Right atrium auricular region (tissue), 2 donors: ENCODE measurements around the gene KLRB1. TPM values are rescaled to one million over a fixed set of nuclear protein-coding genes. Genes with fewer than 3 reads are reported as not detected.
"Not testable (repeated sequence)": the region's sequence is repeated elsewhere in the genome, so short reads cannot be mapped to it uniquely, and the experiment has no call there.

Experiments
- DNase-seq: peaks from one replicate; pipeline ENCODE4 v3.0.0-alpha.2; 2019; ENCODE audit warnings: low spot score
- H3K27ac ChIP-seq, 2 donors: fragments of 200-600 bp; sonication (generic); 1 replicate in 1 of 2; 2 replicates in 1 of 2; pipeline ENCODE4 v1.5.1; 2016 to 2019
- H3K27me3 ChIP-seq, 2 donors: fragments of 200-600 bp; sonication (generic); one replicate each; pipeline versions ENCODE4 v1.5.1 to v1.6.0; 2017 to 2019
- H3K36me3 ChIP-seq: fragments of 200-600 bp; sonication (generic); one replicate; pipeline ENCODE4 v1.5.1; 2016
- H3K4me1 ChIP-seq, 2 donors: fragments of 200-600 bp; sonication (generic); one replicate each; pipeline versions ENCODE4 v1.5.1 to v1.6.0; 2017 to 2019
- H3K4me3 ChIP-seq, 2 donors: fragments of 200-600 bp; sonication (generic); 1 replicate in 1 of 2; 2 replicates in 1 of 2; pipeline ENCODE4 v1.5.1; 2017 to 2019; ENCODE audit warnings: mild to moderate bottlenecking in 1 of 2, moderate library complexity in 1 of 2
- H3K9me3 ChIP-seq, 2 donors: fragments of 200-600 bp; sonication (generic); one replicate each; pipeline ENCODE4 v1.5.1; 2019
- total RNA-seq, 2 donors: library from RNA; depleted of rRNA; stranded (reverse); fragments of >200 nt; gene quantifications; one replicate each; pipeline ENCODE4 v1.1.0, GENCODE V29; 2016
- TF ChIP-seq, protein P1 (sequence below), 2 donors: fragments of 200-600 bp; sonication (generic); IDR thresholded peaks; one replicate each; pipeline ENCODE4 v1.5.1; 2019; ENCODE audit warnings: antibody characterized with exemption in 2 of 2

The KLRB1 gene
- total RNA-seq, 2 donors from 2014 or later = 0.75 TPM; not detected in 1

DNA sequence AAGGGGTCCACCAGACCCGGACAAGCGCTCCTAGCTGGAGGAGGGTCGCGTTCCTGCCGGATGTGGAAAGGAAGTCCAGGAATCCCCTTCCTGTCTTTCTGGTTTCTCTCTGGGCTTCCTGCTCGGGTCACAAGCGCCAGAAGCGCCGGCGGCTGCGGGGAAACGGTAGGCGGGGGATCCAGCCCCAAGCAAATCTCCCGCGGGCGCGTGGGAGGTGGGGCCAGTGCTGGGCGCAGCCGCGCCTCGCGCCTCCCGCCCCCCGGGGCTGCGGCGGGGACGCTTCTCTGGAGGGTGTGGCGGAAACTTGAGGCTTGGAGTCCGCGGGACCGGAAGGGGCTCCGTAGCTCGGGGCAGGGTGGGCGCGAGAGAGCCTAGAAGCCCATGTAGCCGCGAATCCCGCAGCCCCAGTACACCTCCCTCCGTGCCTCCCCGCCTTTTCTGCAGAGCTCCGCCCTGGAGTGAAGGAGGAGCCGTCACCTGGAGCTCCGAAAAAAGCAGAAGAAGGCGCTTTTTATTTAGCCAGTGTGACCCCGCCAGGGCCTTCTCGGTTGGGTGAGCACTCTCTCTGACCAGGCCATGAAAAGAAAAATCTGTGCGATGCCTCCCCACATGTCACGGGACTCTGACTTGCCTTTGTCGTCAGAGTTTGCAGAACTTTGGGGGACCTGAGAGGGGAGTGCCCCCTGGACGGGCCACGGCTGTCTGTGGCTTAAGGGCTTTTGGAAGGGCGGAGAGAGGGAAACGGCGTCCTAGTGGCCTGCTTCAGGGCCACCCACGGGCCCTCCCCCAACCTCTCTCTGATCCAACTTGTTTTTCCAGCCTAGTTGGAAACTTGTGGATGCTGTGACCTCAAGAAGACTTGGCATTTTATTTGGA lies 40.3 kb upstream of the KLRB1 start:
- DNase-seq = peak; percentile 78
- TF ChIP-seq, protein P1, sequence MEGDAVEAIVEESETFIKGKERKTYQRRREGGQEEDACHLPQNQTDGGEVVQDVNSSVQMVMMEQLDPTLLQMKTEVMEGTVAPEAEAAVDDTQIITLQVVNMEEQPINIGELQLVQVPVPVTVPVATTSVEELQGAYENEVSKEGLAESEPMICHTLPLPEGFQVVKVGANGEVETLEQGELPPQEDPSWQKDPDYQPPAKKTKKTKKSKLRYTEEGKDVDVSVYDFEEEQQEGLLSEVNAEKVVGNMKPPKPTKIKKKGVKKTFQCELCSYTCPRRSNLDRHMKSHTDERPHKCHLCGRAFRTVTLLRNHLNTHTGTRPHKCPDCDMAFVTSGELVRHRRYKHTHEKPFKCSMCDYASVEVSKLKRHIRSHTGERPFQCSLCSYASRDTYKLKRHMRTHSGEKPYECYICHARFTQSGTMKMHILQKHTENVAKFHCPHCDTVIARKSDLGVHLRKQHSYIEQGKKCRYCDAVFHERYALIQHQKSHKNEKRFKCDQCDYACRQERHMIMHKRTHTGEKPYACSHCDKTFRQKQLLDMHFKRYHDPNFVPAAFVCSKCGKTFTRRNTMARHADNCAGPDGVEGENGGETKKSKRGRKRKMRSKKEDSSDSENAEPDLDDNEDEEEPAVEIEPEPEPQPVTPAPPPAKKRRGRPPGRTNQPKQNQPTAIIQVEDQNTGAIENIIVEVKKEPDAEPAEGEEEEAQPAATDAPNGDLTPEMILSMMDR (IDR thresholded peaks at IDR 0.05) = no peak
- H3K27me3 ChIP-seq = no peaks in the 10 kb centered on the region
- peak overlapping the region; percentile 87 to 90 for H3K27ac ChIP-seq
- H3K4me1 ChIP-seq = peaks cover 0 to 27% of the 10 kb centered on the region in 2 donors
- no peaks in the 10 kb centered on the region for H3K36me3 ChIP-seq
- no peaks in the 10 kb centered on the region for H3K9me3 ChIP-seq
- peak overlapping the region; percentile 57 to 73 for H3K4me3 ChIP-seq

DNA sequence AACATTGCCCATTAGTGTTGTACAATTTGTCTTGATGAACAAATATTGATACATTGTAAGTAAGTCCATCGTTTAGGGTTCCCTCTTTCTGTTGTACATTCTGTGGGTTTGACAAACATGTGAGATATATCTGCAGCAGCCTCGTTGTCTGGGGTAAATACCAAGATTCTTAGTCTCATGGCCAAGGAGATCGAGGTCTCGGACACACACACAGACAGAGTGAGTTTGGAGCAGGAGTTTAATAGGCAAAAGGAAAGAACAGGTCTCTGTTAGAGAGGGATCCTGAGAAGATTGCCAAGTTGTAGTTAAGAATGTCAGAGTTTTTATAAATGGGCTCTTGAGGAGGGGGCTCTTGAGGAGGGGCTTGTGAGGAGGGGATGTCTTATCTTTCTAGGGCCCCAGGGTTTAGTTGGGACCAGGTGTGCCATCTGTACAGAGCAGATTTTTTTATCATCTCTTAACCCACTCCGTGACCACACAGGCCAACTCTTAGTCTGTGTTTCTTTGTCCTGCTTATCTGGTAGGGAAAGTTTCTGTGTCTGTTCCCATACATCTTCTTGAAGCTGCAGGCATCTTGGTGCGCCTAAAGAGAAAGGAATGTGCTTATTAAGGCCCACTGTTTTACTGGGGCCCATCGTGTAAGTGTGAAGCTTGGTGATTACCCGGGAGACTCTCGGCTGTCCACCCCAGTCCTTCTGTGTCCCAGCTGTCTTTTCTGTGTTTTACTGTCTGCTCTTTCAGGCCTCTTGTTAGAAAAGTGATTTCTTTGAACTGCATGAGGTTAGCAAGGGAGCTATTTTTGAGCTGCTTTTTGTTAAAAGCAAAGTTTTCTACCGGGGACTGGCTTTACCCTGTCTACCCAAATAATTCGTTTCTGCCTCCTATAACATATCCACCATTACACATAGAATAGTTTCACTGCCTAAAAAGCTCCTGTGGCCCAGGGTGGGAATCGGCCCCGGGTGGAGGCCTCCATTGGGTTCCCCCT lies 39.4 kb upstream of the KLRB1 start:
- Histone ChIP-seq H3K36me3 (no peaks in the 10 kb centered on the region), H3K4me3 (peak overlapping the region; percentile 57 to 73), H3K4me1 (peaks cover 0 to 27% of the 10 kb centered on the region in 2 donors), H3K27ac (peak overlapping the region; percentile 87 to 90), H3K9me3 (no peaks in the 10 kb centered on the region), H3K27me3 (no peaks in the 10 kb centered on the region)
- TF ChIP-seq, protein P1 (IDR thresholded peaks at IDR 0.05) = no peak
- no peak for DNase-seq

DNA sequence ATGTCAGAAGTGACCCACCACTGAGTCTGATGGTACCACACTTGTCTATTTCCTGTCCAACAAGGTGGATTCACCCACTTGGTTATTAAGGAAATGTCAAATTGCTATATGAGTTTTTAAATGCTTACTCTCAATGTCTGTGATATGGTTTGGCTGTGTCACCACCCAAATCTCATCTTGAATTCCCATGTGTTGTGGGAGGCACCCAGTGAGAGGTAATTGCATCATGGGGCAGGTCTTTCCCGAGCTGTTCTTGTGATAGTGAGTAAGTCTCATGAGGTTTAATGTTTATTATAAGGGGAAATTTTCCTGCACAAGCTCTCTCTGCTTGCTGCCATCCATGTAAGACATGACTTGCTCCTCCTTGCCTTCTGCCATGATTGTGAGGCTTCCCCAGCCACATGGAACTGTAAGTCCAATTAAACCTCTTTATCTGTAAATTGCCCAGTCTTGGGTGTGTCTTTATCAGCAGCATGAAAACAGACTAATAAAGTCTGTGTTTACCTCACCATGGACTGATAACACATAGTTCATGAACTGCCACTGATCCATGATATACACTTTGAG lies 37.4 kb upstream of the KLRB1 start:
- H3K9me3 ChIP-seq, H3K36me3 ChIP-seq, H3K4me3 ChIP-seq, DNase-seq, H3K27me3 ChIP-seq, H3K27ac ChIP-seq: not testable (repeated sequence)
- peaks cover 0 to 14% of the 10 kb centered on the region in 2 donors for H3K4me1 ChIP-seq

DNA sequence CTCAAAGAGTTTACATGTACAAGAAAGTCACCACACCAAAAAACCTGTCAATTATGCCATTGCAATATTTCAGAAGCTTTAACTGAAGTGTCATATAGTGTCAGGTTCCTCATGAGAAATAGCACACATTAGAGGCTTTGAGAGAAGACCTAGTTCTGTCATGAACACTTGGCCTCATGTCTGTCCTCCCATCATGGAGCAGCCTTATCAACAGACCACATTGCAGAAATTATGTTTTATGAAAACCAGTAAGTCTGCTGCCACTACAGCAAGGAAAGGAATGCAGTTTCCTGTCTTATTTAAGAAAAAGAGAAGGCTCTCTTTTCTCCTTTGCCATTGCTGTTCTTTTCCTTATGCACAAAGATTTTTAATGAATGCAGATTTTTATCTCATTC lies 35.5 kb upstream of the KLRB1 start:
- H3K27ac ChIP-seq = no peak overlapping the region
- TF ChIP-seq, protein P1 (IDR thresholded peaks at IDR 0.05) = no peak
- H3K9me3 ChIP-seq = no peaks in the 10 kb centered on the region
- peaks cover 0 to 8% of the 10 kb centered on the region in 2 donors for H3K4me1 ChIP-seq
- H3K4me3 ChIP-seq = no peak overlapping the region
- no peaks in the 10 kb centered on the region for H3K36me3 ChIP-seq
- DNase-seq = no peak
- no peaks in the 10 kb centered on the region for H3K27me3 ChIP-seq

DNA sequence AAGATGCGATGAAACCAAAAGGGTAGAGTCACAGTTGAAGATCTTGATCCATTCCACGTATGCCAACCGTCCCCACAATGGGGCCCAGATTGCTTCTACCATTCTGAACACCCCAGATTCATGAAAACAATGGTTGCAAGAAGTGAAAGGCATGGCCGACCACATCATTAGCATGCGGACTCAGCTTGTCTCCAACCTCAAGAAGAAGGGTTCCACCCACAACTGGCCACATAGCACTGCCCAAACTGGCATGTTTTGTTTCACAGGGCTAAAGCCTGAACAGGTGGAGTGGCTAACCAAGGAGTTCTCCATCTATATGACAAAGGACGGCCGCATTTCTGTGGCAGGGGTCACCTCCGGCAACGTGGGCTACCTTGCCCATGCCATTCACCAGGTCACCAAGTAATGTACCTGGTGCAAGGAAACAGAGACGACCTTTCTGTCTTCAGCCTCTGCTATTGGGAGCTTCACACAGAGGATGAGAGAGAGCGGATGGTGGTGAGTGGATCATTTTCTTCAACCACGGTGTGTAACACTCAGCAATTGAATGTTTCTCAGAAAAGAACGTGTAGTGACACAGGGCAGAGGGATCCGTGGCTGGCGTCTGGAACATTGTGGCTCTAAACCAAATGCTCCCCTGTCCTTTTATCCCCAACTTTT lies 35.0 kb upstream of the KLRB1 start:
- H3K27ac ChIP-seq = no peak overlapping the region
- no peak overlapping the region for H3K4me3 ChIP-seq
- no peaks in the 10 kb centered on the region for H3K27me3 ChIP-seq
- H3K4me1 ChIP-seq = peaks cover 0 to 7% of the 10 kb centered on the region in 2 donors
- TF ChIP-seq, protein P1 (IDR thresholded peaks at IDR 0.05) = no peak
- DNase-seq = no peak
- H3K36me3 ChIP-seq = no peaks in the 10 kb centered on the region
- H3K9me3 ChIP-seq = no peaks in the 10 kb centered on the region
